ENCODE results near the gene FAM186B. TPM values are rescaled to one million over a fixed set of nuclear protein-coding genes. Genes with fewer than 3 reads are reported as not detected.

Gene FAM186B
- total RNA-seq, 1 donor from 2014 or later = not detected

Small RNA genes within 50 kb of the gene (small RNA-seq; reads per million reads assigned to genes)
- gene HIGD1AP9 (not detected), gene POLR2KP1 (not detected), gene RNU6-834P (not detected)

Other genes starting within 250 kb of the FAM186B start
- gene SPATS2, start 238.2 kb downstream of the FAM186B start, total RNA-seq (ENCODE audit: low replicate concordance) = 45.2 and 49.5 TPM in 2 replicates
- gene KCNH3, start 66.6 kb downstream of the FAM186B start, total RNA-seq (ENCODE audit: low replicate concordance) = 0.19 TPM in 1 of 2 replicates, not detected in the other
- gene MCRS1, start 37.5 kb downstream of the FAM186B start, total RNA-seq (ENCODE audit: low replicate concordance) = 62.4 and 91.5 TPM in 2 replicates
- gene PRPF40B, start 17.9 kb upstream of the FAM186B start, total RNA-seq (ENCODE audit: low replicate concordance) = 18.1 and 30.5 TPM in 2 replicates
- gene FMNL3, start 101.8 kb upstream of the FAM186B start, total RNA-seq (ENCODE audit: low replicate concordance) = 17.3 and 24.0 TPM in 2 replicates
- gene TMBIM6, start 135.9 kb upstream of the FAM186B start, total RNA-seq (ENCODE audit: low replicate concordance) = 256 and 318 TPM in 2 replicates
- gene NCKAP5L, start 222.8 kb upstream of the FAM186B start, total RNA-seq (ENCODE audit: low replicate concordance) = 5.6 and 19.0 TPM in 2 replicates
- gene BCDIN3D, start 237.5 kb upstream of the FAM186B start, total RNA-seq (ENCODE audit: low replicate concordance) = 3.8 and 5.3 TPM in 2 replicates